CD1c-positive myeloid dendritic cell (primary cell): ENCODE measurements around the gene ALK.

Experiments used
- DNase-seq: peaks from one replicate; pipeline ENCODE4 v3.0.0-alpha.2; 2016; ENCODE audit errors: extremely low spot score

ALK gene

DNA sequence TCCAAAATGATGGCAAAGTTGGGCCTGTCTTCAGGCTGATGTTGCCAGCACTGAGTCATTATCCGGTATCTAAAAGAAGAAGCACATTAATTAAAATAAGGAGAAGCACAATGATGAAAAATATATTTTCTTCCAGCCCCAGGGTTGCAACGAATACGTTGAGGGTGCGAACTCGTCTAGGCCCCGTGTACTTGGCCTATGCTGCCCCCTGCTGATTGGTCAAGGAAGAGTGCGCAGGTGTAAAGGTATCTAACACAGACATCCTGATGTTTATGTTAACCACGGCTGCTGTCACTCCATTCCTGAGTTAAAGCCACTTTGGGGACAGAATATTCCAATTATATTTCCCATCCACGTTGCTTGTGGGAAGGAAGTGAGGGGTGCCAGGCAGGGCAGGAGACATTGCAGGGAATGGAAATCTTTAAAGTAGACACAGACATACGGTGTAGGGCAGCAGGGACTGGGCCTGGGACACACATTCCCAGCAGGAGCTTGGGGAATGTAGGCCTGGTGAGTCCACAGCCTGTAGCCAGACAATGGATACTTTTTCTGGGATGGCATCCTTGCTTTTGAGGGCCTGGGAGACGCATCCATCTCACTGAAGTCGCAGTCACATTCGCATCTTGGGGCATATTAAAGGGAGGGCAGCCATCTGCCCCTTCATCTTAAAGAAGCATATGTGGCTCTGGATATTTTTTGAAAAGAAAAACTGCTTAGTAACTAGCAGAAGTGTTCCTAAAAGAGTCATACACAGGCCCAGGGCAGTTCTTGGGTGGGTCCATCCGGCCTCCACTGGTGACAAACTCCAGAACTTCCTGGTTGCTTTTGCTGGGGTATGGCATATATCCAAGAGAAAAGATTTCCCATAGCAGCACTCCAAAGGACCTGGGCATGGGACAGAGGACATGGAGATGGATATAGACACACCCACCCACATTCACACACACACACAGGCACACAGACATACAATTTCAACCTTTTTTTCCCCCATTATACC lies 724.3 kb downstream of the ALK start:
- peak; percentile 60 for DNase-seq

GRCh38 chr2:29195796-29196195 lies 725.6 kb downstream of the ALK start:
- DNase-seq, result no peak

- DNase-seq, result no peak
These were observed 727.7 kb downstream of the ALK start for GRCh38 chr2:29193681-29194080.

DNA sequence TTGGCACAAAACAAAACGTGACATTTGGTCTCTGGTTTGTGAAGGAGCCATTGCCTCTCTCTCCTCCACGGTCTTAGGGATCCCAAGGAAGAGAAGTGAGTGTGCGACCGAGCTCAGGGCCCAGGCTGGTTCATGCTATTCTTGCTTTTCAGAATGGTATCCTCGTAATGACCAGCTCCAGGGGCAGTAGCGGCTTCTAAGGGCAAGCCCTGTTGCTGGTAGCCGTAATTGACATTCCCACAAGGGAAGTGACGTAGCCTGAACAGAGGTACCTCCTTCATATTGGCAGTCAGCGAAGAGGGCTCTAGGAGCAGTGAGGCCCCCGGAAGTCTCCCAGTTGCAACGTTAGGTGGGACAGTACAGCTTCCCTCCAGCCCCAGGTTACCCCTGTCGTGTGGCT lies 728.3 kb downstream of the ALK start:
- DNase-seq, result no peak

DNA sequence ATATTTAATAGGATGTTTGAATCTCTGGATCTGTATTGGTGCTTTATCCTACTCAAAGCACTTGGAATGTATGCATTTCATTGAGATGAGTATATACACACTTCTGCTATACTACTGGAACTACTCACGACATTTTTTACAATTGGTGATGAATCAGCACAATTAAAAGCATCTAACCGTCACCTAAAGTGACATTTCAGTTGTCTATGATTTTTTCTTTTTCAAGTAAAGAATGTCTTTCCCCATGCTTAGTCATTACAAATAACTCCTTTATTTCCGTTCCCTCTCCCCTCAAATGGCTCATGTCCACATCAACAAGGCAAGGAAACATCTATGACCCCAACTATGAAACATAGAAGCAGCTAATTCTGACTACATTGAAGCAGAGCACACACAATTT lies 728.9 kb downstream of the ALK start:
- no peak for DNase-seq

DNA sequence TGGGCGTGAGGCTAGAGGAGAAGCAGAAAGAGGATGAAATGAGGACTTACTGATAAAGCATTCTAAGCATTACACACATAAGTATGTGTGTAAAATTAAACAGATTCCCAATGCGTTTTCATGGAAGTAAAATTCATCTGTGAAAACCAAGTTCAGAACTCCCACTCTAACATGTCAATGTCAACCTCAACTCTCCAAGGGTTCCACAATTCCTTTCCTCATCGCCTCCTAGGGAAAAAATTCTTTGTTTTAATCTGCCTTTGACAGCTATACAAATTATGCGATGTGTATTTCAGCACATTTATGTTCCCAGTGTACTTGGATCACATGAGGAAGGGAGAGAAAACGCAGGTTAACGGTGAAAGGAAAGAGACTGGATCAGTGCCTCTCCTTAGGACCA lies 729.6 kb downstream of the ALK start:
- no peak for DNase-seq

DNA sequence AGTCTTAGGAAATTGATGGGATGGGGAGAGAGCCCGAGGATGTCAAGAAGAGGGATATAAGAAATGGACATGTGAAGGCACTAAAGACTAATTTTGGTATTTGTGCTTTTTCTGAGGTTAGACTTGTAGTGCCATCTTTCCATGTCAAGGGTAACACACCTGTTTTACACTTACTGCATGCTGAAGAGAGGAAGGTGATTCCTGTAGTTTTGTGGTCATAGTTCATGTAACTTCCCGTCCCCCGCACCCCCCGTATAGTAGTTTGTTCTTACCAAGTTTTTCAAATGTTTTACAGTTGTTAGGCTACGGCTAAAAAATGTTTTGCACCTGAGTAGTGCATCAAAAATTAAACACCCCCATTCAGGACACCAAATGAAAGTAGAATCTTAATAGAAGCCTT lies 732.3 kb downstream of the ALK start:
- no peak for DNase-seq

DNA sequence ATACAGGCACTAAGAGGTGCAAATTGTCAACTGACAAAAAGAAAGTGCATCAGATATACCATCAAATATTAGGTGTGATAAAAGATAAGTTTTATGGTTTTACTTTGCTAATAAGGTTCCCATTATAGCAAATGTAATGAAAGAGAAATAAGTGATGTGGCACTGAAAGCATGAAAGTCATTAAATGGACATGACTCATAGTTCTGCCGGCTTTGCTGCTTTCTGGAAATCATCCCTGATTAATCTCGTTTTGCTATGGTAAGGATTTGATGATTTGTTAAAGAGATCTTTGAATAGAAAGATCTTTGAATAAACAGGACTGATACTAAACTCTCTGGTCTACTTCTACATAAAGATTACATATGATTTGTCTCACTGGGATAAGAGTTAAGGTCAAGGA lies 733.5 kb downstream of the ALK start:
- no peak for DNase-seq

- no peak for DNase-seq
These were observed 734.6 kb downstream of the ALK start for GRCh38 chr2:29186817-29187216.

DNA sequence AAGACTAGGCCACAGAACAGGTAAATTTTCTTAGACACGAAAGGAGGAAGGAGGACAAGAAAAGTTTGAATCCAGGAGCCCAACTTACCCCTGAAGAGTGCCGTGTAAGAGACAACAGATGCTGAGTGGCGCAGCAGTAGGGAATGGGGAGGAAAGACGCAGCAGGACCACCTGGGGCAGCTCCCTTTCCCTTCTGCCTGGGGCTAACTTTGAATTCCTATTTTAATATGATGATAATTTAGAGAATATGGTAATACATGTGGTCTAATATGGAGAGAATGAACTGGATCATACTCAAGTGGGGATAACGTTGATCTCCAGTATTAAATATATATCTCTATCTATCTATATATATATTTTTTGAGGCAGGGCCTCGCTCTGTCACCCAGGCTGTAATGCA lies 736.9 kb downstream of the ALK start:
- DNase-seq, result no peak

DNA sequence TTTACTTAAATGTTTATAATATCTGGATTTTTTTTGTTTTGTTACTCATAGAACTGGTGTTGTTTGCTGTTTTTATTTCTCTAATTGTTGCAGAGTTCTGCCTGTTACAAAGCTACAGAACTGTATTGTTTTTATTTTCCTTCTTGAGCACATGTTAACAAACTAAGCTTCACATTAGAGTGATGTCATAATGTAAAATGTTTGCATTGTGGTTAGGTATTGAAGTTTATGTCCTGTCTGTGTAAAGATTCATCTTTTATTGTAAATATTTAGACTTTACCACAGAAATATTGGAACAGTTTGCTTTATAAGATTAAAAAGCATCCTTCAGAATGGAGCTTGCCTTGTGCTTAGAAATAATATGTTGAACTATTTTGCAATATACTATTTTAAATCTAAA lies 738.5 kb downstream of the ALK start:
- DNase-seq, result no peak

- DNase-seq, result no peak
These were observed 739.1 kb downstream of the ALK start for GRCh38 chr2:29182334-29182733.

GRCh38 chr2:29175338-29175737 lies 746.0 kb downstream of the ALK start:
- DNase-seq, result no peak

DNA sequence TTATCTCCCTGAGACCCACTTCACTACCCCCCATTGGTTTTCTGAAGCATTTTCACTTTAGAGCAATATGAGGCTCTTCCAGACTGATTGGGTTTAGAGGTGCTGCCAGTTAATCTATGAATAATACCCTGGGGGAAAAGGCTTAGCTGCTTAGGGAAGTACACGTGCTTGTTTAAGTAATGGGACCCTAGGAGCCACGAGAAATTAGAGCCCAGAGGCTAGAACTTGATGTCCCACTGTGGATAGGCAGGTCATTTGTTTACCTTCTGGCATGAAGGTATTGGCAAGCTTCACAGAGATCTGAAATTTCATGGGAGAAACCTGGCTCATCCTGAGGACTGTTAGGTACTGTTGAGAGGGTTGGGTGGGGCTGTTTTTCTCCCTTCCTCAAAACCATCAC lies 746.4 kb downstream of the ALK start:
- no peak for DNase-seq

DNA sequence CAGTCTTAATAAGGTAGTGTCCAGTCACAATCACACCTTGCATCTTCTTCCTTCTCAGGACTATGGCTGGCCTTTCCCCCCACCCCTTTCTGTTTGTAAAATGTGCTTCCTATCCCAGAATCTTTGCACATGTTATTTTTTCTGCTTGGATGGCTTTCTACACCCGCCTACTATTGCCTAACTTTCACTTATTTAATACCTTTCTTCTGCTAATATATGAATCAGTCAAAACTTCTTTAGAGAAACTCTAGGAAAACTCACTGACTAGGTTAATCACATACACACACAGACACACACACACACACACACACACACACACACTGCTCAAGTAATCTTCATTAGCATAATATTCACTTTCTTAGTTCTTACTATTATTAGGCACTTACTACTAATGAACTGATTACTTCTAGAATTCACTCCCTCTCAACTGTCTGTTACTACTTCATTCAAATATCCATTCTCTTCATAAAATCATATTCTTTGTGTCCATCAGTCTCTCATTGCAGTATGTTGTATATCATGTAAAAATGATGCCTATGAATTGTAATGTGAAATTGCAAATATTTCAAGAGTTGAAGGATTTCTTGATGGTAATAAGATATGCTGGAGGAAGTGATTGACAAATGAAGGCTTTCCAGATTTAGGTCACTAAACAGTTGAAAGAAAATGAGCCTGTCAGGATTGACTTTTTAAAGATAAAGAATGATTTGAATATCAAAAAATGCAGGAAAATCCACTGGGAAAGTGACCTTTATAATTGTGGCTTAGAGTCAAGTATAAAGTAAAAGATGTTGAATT lies 754.9 kb downstream of the ALK start:
- no peak for DNase-seq

- DNase-seq, result no peak
These were observed 755.8 kb downstream of the ALK start for GRCh38 chr2:29165362-29166241.

GRCh38 chr2:29164091-29164846 lies 757.1 kb downstream of the ALK start:
- no peak for DNase-seq

GRCh38 chr2:29162204-29162928 lies 759.0 kb downstream of the ALK start:
- DNase-seq, result no peak

GRCh38 chr2:29160184-29160583 lies 761.2 kb downstream of the ALK start:
- no peak for DNase-seq

GRCh38 chr2:29159125-29159524 lies 762.3 kb downstream of the ALK start:
- no peak for DNase-seq
